ENCODE data around the gene KDM2A. TPM values are rescaled to one million over a fixed set of nuclear protein-coding genes. Genes with fewer than 3 reads are reported as not detected.

KDM2A gene
- total and polyA plus RNA-seq, 2 of the 13 experiments (the other 11 are each of a cell fraction or from before 2014, with no cell fraction given) = 31.3 to 31.4 TPM

DNA sequence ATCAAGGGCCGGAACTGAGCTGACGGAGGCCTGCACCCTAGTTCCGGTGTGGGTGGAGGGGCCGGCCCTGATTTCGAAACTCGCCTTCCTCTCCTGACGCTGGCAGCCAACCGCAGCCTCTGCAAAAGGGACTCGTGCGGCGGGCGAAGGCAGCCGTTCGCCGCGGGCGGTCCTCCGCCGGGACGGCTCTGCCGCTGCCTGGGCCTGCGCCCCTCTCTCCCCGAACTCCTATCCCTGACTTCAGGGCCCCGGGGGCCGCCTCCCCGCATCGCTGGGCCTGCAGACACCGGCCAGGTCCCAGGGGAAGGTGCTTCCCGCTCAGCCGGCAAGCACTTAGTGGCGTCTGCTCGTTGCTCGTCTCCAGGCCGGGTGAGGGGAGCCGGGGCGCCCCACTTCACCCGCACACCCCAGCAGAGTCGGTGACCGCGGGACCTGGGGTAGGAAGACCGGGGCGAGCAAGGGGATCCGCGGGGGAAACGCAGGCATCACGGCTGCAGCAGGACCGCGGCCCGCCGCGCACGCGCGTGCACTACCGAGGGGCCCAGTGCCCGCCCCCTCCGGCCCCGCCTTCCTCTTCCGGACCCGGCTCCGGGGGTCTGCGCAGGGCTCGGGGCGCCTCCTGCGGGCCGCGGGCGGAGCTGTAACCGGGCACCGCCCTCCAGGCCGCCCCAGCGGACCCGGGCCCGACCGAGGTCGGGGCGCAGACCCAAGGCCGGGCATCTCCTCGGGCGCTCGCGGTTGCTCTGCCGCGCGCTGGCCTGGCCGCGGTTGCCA, 169.6 kb downstream of the KDM2A start (continued):
- TF ChIP-seq ZSCAN31 (CRISPR knock-in tag; IDR thresholded peaks at IDR 0.05; ENCODE audit: low read depth) (peak; percentile 93; the same call in 1 of the 2 replicates), ZNF772 (CRISPR knock-in tag; IDR thresholded peaks at IDR 0.05) (peak; percentile 86), TGIF2 (CRISPR knock-in tag; IDR thresholded peaks at IDR 0.05) (peak; percentile 56; the same call in 1 of the 2 replicates), ZNF484 (CRISPR knock-in tag; IDR thresholded peaks at IDR 0.05; ENCODE audit: borderline replicate concordance, low read depth) (peak; percentile 81; the same call in 1 of the 2 replicates), KLF13 (CRISPR knock-in tag; IDR thresholded peaks at IDR 0.05) (peak; percentile 97), TRIM24 (CRISPR knock-in tag; IDR thresholded peaks at IDR 0.05) (no peak), TARDBP (CRISPR knock-in tag; IDR thresholded peaks at IDR 0.05) (peak; percentile 52; the same call in 1 of the 2 replicates), ATAD3A (CRISPR knock-in tag; IDR thresholded peaks at IDR 0.05) (0 out of 2 replicates have a peak, but pooled peaks have one; percentile 27), ZNF589 (CRISPR knock-in tag; conservative IDR thresholded peaks at IDR 0.05) (peak; percentile 92), REXO4 (CRISPR knock-in tag; IDR thresholded peaks at IDR 0.05; ENCODE audit: borderline replicate concordance) (no peak), CEBPZ (IDR thresholded peaks at IDR 0.05; ENCODE audit: low read length) (no peak), AKAP8 (CRISPR knock-in tag; IDR thresholded peaks at IDR 0.05) (peak; percentile 93), ZNF563 (CRISPR knock-in tag; IDR thresholded peaks at IDR 0.05) (peak; percentile 92), ZNF780A (CRISPR knock-in tag; IDR thresholded peaks at IDR 0.05) (0 out of 2 replicates have a peak, but pooled peaks have one; percentile 58), ISL2 (CRISPR knock-in tag; IDR thresholded peaks at IDR 0.05) (peak; percentile 77), ZSCAN20 (CRISPR knock-in tag; IDR thresholded peaks at IDR 0.05; ENCODE audit: borderline replicate concordance) (peak; percentile 50; the same call in 1 of the 2 replicates), ZSCAN9 (CRISPR knock-in tag; IDR thresholded peaks at IDR 0.05; ENCODE audit: borderline replicate concordance) (peak; percentile 68; the same call in 1 of the 2 replicates), THYN1 (CRISPR knock-in tag; IDR thresholded peaks at IDR 0.05; ENCODE audit: borderline replicate concordance, low read depth) (no peak), REL (CRISPR knock-in tag; conservative IDR thresholded peaks at IDR 0.05) (0 out of 2 replicates have a peak, but pooled peaks have one; percentile 56), ZNF713 (CRISPR knock-in tag; IDR thresholded peaks at IDR 0.05) (peak; percentile 88; the same call in 1 of the 2 replicates)
- TF ChIP-seq, protein P1, sequence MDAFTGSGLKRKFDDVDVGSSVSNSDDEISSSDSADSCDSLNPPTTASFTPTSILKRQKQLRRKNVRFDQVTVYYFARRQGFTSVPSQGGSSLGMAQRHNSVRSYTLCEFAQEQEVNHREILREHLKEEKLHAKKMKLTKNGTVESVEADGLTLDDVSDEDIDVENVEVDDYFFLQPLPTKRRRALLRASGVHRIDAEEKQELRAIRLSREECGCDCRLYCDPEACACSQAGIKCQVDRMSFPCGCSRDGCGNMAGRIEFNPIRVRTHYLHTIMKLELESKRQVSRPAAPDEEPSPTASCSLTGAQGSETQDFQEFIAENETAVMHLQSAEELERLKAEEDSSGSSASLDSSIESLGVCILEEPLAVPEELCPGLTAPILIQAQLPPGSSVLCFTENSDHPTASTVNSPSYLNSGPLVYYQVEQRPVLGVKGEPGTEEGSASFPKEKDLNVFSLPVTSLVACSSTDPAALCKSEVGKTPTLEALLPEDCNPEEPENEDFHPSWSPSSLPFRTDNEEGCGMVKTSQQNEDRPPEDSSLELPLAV (CRISPR knock-in tag; conservative IDR thresholded peaks at IDR 0.05; ENCODE audit: low read depth) = no peak
- TF ChIP-seq, protein P2, sequence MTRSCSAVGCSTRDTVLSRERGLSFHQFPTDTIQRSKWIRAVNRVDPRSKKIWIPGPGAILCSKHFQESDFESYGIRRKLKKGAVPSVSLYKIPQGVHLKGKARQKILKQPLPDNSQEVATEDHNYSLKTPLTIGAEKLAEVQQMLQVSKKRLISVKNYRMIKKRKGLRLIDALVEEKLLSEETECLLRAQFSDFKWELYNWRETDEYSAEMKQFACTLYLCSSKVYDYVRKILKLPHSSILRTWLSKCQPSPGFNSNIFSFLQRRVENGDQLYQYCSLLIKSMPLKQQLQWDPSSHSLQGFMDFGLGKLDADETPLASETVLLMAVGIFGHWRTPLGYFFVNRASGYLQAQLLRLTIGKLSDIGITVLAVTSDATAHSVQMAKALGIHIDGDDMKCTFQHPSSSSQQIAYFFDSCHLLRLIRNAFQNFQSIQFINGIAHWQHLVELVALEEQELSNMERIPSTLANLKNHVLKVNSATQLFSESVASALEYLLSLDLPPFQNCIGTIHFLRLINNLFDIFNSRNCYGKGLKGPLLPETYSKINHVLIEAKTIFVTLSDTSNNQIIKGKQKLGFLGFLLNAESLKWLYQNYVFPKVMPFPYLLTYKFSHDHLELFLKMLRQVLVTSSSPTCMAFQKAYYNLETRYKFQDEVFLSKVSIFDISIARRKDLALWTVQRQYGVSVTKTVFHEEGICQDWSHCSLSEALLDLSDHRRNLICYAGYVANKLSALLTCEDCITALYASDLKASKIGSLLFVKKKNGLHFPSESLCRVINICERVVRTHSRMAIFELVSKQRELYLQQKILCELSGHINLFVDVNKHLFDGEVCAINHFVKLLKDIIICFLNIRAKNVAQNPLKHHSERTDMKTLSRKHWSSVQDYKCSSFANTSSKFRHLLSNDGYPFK (CRISPR knock-in tag; IDR thresholded peaks at IDR 0.05; ENCODE audit: borderline replicate concordance) = peak; percentile 81; the same call in 1 of the 2 replicates
